ENCODE data around the gene VAV2. TPM values are rescaled to one million over a fixed set of nuclear protein-coding genes. Genes with fewer than 3 reads are reported as not detected.

Gene VAV2
- total RNA-seq, 1 donor from 2014 or later, result 12.7 TPM

GRCh38 chr9:133779516-133780403, 212.4 kb downstream of the VAV2 start:
- H3K27me3 ChIP-seq, result no peaks in the 10 kb centered on the region
- H3K36me3 ChIP-seq, result peaks cover 23 to 34% of the 10 kb centered on the region in 2 donors
- no peak overlapping the region for H3K4me3 ChIP-seq
- intact Hi-C loops (cut with DNase I), result no loop called here
- DNase-seq (ENCODE audit: low spot score in 2 of 2), result no peak
- no peaks in the 10 kb centered on the region for H3K4me1 ChIP-seq
- H3K9me3 ChIP-seq, result no peaks in the 10 kb centered on the region
- H3K27ac ChIP-seq, result no peak overlapping the region
- TF ChIP-seq CTCF (IDR thresholded peaks at IDR 0.05), result no peak

- Histone ChIP-seq H3K9me3 (no peaks in the 10 kb centered on the region), H3K4me3 (no peak overlapping the region), H3K27ac (no peak overlapping the region), H3K4me1 (no peaks in the 10 kb centered on the region), H3K36me3 (peaks cover 27 to 40% of the 10 kb centered on the region in 2 donors), H3K27me3 (no peaks in the 10 kb centered on the region)
- intact Hi-C loops (cut with DNase I), result no loop called here
- no peak for TF ChIP-seq CTCF (IDR thresholded peaks at IDR 0.05)
- no peak for DNase-seq (ENCODE audit: low spot score in 2 of 2)
Observed at GRCh38 chr9:133779081-133779480, 213.0 kb downstream of the VAV2 start.

- Histone ChIP-seq H3K27me3 (no peaks in the 10 kb centered on the region), H3K4me3 (no peak overlapping the region), H3K27ac (no peak overlapping the region), H3K4me1 (no peaks in the 10 kb centered on the region), H3K9me3 (no peaks in the 10 kb centered on the region), H3K36me3 (peaks cover 29 to 43% of the 10 kb centered on the region in 2 donors)
- intact Hi-C loops (cut with DNase I), result no loop called here
- DNase-seq (ENCODE audit: low spot score in 2 of 2), result no peak
- no peak for TF ChIP-seq CTCF (IDR thresholded peaks at IDR 0.05)
Observed at GRCh38 chr9:133778336-133779013, 213.6 kb downstream of the VAV2 start.

- intact Hi-C loops (cut with DNase I), result no loop called here
- no peak for DNase-seq (ENCODE audit: low spot score in 2 of 2)
- Histone ChIP-seq H3K36me3 (peaks cover 29 to 43% of the 10 kb centered on the region in 2 donors), H3K4me1 (no peaks in the 10 kb centered on the region), H3K4me3 (no peak overlapping the region), H3K27ac (no peak overlapping the region), H3K9me3 (no peaks in the 10 kb centered on the region), H3K27me3 (no peaks in the 10 kb centered on the region)
- no peak for TF ChIP-seq CTCF (IDR thresholded peaks at IDR 0.05)
Observed at GRCh38 chr9:133777871-133778270, 214.3 kb downstream of the VAV2 start.

GRCh38 chr9:133777068-133777791, 214.9 kb downstream of the VAV2 start:
- Histone ChIP-seq H3K9me3 (no peaks in the 10 kb centered on the region), H3K4me1 (no peaks in the 10 kb centered on the region), H3K4me3 (no peak overlapping the region), H3K36me3 (peaks cover 29 to 49% of the 10 kb centered on the region in 2 donors), H3K27ac (no peak overlapping the region), H3K27me3 (no peaks in the 10 kb centered on the region)
- DNase-seq (ENCODE audit: low spot score in 2 of 2), result no peak
- no peak for TF ChIP-seq CTCF (IDR thresholded peaks at IDR 0.05)
- intact Hi-C loops (cut with DNase I), result no loop called here
